IMR-90 (cell line): ENCODE results near the gene PRMT7. TPM values are rescaled to one million over a fixed set of nuclear protein-coding genes. Genes with fewer than 3 reads are reported as not detected.

Experiments used
- ATAC-seq: fragments of 200-7000 bp; cut with Tn5 transposase; 2 replicates; pipeline ENCODE4 v1.9.1; 2020; ENCODE audit warnings: low read depth, mild to moderate bottlenecking, moderate library complexity
- BruUV-seq: library from RNA; stranded (reverse); fragments of 400-500 nt; replicated peaks from 2 replicates; lab custom pipeline; 2021; lab: Mats Ljungman, UMichigan
- CTCF ChIA-PET: fragments of 300-600 bp; formaldehyde crosslinking; extraction: SDS; loops from one replicate; lab custom pipeline; 2021; ENCODE audit warnings: antibody characterized with exemption; lab: Yijun Ruan, JAX
- POLR2A ChIA-PET: fragments of 300-600 bp; sonication (Branson Sonifier 250); formaldehyde crosslinking; loops from one replicate; lab custom pipeline; 2022; ENCODE audit warnings: antibody characterized with exemption; ENCODE audit not compliant: unreplicated experiment; lab: Charles Lee
- DNase-seq: peaks from one replicate; pipeline ENCODE4 v3.0.0; 2013
- H2AFZ ChIP-seq: replicated peaks from 2 replicates; pipeline ENCODE3; 2013; ENCODE audit warnings: low read length, mild to moderate bottlenecking; ENCODE audit not compliant: poor library complexity
- H2AK5ac ChIP-seq: 2 replicates; pipeline ENCODE4 v1.6.1; 2013; ENCODE audit warnings: low read depth, low read length, inconsistent platforms
- H2AK9ac ChIP-seq: replicated peaks from 2 replicates; pipeline ENCODE3; 2013; ENCODE audit warnings: mild to moderate bottlenecking, low read depth, low read length, moderate library complexity; ENCODE audit not compliant: poor library complexity
- H2BK120ac ChIP-seq: 2 replicates; pipeline ENCODE4 v1.6.1; 2013; ENCODE audit warnings: low read depth, low read length, inconsistent platforms
- H2BK15ac ChIP-seq: 3 replicates; pipeline ENCODE4 v1.6.1; 2013; ENCODE audit warnings: low read depth, low read length, inconsistent platforms
- H2BK20ac ChIP-seq: 2 replicates; pipeline ENCODE4 v1.6.1; 2013; ENCODE audit warnings: low read depth, mild to moderate bottlenecking, inconsistent platforms, low read length, moderate library complexity
- H2BK5ac ChIP-seq: 2 replicates; pipeline ENCODE4 v1.6.1; 2013; ENCODE audit warnings: mild to moderate bottlenecking, low read depth, low read length, inconsistent platforms; ENCODE audit not compliant: poor library complexity, severe bottlenecking
- H3K14ac ChIP-seq: replicated peaks from 2 replicates; pipeline ENCODE4 v1.6.1; 2013; ENCODE audit warnings: low read depth, low read length, inconsistent platforms
- H3K18ac ChIP-seq: 2 replicates; pipeline ENCODE4 v1.6.1; 2013; ENCODE audit warnings: low read depth, low read length, control low read depth
- H3K23ac ChIP-seq: 2 replicates; pipeline ENCODE4 v1.6.1; 2013; ENCODE audit warnings: low read depth, low read length, inconsistent platforms
- H3K27ac ChIP-seq: 2 replicates; pipeline ENCODE4 v1.5.1; 2013; ENCODE audit warnings: mild to moderate bottlenecking, control low read depth, low read length; ENCODE audit not compliant: insufficient read depth
- H3K27me3 ChIP-seq: 2 replicates; pipeline ENCODE4 v1.6.1; 2013; ENCODE audit warnings: low read length; ENCODE audit not compliant: control insufficient read depth, insufficient read depth
- H3K36me3 ChIP-seq: 2 replicates; pipeline ENCODE4 v1.6.1; 2013; ENCODE audit warnings: low read length, mixed read lengths; ENCODE audit not compliant: control insufficient read depth, insufficient read depth
- H3K4ac ChIP-seq: 2 replicates; pipeline ENCODE4 v1.6.1; 2013; ENCODE audit warnings: low read depth, low read length, inconsistent platforms
- H3K4me1 ChIP-seq: 2 replicates; pipeline ENCODE4 v1.6.1; 2013; ENCODE audit warnings: low read length, mixed read lengths; ENCODE audit not compliant: control insufficient read depth, insufficient read depth
- H3K4me2 ChIP-seq: 2 replicates; pipeline ENCODE4 v1.6.1; 2013; ENCODE audit warnings: low read depth, mild to moderate bottlenecking, control low read depth, low read length, moderate library complexity
- H3K4me3 ChIP-seq: 2 replicates; pipeline ENCODE4 v1.5.1; 2013; ENCODE audit warnings: low read depth, mild to moderate bottlenecking, control low read depth, low read length, moderate library complexity; ENCODE audit not compliant: insufficient read depth
- H3K56ac ChIP-seq: 2 replicates; pipeline ENCODE4 v1.6.1; 2013; ENCODE audit warnings: low read length, inconsistent platforms; ENCODE audit not compliant: insufficient read depth; ENCODE audit errors: extremely low read depth
- H3K79me1 ChIP-seq, 2 experiments: 2 replicates each; pipeline ENCODE4 v1.6.1; 2013; ENCODE audit warnings: low read length in 2 of 2, inconsistent platforms in 1 of 2, low read depth in 1 of 2
- H3K9ac ChIP-seq: 2 replicates; pipeline ENCODE4 v1.6.1; 2013; ENCODE audit warnings: low read depth, low read length, control low read depth
- H3K9me1 ChIP-seq: 2 replicates; pipeline ENCODE4 v1.6.1; 2013; ENCODE audit warnings: low read length, inconsistent platforms; ENCODE audit not compliant: insufficient read depth
- H3K9me3 ChIP-seq: 2 replicates; pipeline ENCODE4 v1.6.1; 2013; ENCODE audit warnings: low read length; ENCODE audit not compliant: control insufficient read depth, insufficient read depth
- H4K20me1 ChIP-seq: 2 replicates; pipeline ENCODE4 v1.6.1; 2013; ENCODE audit warnings: low read length, inconsistent platforms; ENCODE audit not compliant: insufficient read depth
- H4K5ac ChIP-seq: 2 replicates; pipeline ENCODE4 v1.6.1; 2013; ENCODE audit warnings: mild to moderate bottlenecking, low read depth, low read length, control low read depth
- H4K8ac ChIP-seq, 2 experiments: 2 replicates each; pipeline ENCODE4 v1.6.1; 2013; ENCODE audit warnings: low read depth in 2 of 2, low read length in 2 of 2, control low read depth in 1 of 2, inconsistent platforms in 1 of 2
- H4K91ac ChIP-seq: 2 replicates; pipeline ENCODE4 v1.6.1; 2013; ENCODE audit warnings: low read depth, low read length, inconsistent platforms; ENCODE audit not compliant: insufficient read depth
- WGBS, 2 experiments: methylation state at CpG; one replicate each; pipeline versions ENCODE4 v1.1.5 to v1.1.7; 2013; ENCODE audit warnings: missing lambda C conversion rate in 2 of 2; ENCODE audit not compliant: insufficient read length in 1 of 2; ENCODE audit errors: extremely low coverage in 2 of 2; 5-methylcytosine and 5-hydroxymethylcytosine counted together
- dilution Hi-C: fragments of 300-500 bp; cut with HindIII; formaldehyde crosslinking; loops from one replicate; pipeline ENCODE4 v1.14.3; 2018; ENCODE audit warnings: low sequenced_read_pairs; ENCODE audit not compliant: unreplicated experiment
- in situ Hi-C: fragments of 300-500 bp; cut with MboI; formaldehyde crosslinking; loops from 3 replicates; pipeline ENCODE4 v1.14.3; 2019; ENCODE audit warnings: low sequenced_read_pairs, inconsistent platforms, mixed read lengths
- intact Hi-C: fragments of 100-400 bp; cut with micrococcal nuclease; formaldehyde crosslinking; loops from 2 replicates; pipeline ENCODE4 v1.10.0; 2022
- polyA plus RNA-seq, 3 experiments: library from polyadenylated mRNA; depleted of rRNA; stranded (reverse); fragments of >200 nt; gene quantifications; 2 replicates each; pipeline ENCODE4 v1.2.3, GENCODE V29; 2012; ENCODE audit warnings: low replicate concordance in 1 of 3
- total RNA-seq: library from RNA; depleted of rRNA; stranded (reverse); fragments of >200 nt; gene quantifications from 2 replicates; pipeline ENCODE4 v1.2.3, GENCODE V29; 2012
- TF ChIP-seq, protein P1 (sequence below): conservative IDR thresholded peaks from 2 replicates; pipeline ENCODE4 v1.5.1; 2012; ENCODE audit warnings: mild to moderate bottlenecking, low read depth, low read length, improper control_type of control experiment

Gene PRMT7
- total and polyA plus RNA-seq, 2 of the 4 experiments (the other 2 are of a cell fraction), result 63.1 to 68.6 TPM

DNA sequence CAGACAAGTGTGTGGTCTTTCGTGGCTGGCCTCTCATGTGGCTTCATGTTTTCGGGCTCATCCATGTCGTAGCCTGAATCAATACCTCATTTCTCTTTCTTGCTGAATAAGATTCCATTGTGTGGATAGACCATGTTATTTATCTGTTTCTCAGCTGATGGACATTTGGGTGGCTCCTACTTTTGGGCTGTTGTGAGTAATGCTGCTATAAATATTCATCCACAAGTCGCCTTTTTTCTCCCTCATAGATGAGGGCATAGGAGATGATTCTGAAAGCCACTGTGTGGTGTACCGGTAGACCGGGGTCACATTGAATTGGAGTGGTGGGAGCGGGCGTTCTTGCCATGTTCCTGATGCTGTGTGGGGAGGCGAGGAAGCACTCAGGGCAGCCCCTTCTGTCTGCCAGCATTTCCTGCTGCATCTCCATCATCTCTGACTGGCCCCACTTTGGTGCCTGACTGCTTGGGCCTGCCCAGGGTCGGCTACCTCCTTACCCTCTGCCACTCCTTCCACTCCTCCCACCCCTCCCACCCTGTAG is 40.1 kb downstream of the PRMT7 start:
- DNase-seq, result no peak
- Histone ChIP-seq H3K4ac (no peak overlapping the region), H3K79me1 (no peaks in the 10 kb centered on the region; a peak in 1 of 4 replicates), H2BK120ac (no peak overlapping the region), H2BK20ac (no peak overlapping the region), H3K56ac (no peak overlapping the region), H2AK9ac (no peak overlapping the region), H3K18ac (no peak overlapping the region), H3K4me3 (no peak overlapping the region), H2AK5ac (no peak overlapping the region), H3K36me3 (peaks cover 78% of the 10 kb centered on the region), H3K23ac (no peak overlapping the region), H4K8ac (no peak overlapping the region), H4K5ac (no peak overlapping the region), H3K9me1 (no peaks in the 10 kb centered on the region), H3K14ac (no peak overlapping the region), H3K4me1 (no peaks in the 10 kb centered on the region), H3K27ac (no peak overlapping the region), H2AFZ (no peak overlapping the region), H2BK15ac (no peak overlapping the region), H4K20me1 (no peaks in the 10 kb centered on the region; the same call in 1 of the 2 replicates), H3K27me3 (no peaks in the 10 kb centered on the region), H2BK5ac (no peak overlapping the region), H3K9me3 (no peaks in the 10 kb centered on the region), H3K9ac (no peak overlapping the region), H4K91ac (no peak overlapping the region), H3K4me2 (no peak overlapping the region)
- POLR2A ChIA-PET, result no interaction called here
- dilution Hi-C loops (no loop called here), intact Hi-C loops (no loop called here), in situ Hi-C loops (no loop called here)
- CTCF ChIA-PET, result no interaction called here
- BruUV-seq, result no TSS peak
- no peak for ATAC-seq
- TF ChIP-seq, protein P1, sequence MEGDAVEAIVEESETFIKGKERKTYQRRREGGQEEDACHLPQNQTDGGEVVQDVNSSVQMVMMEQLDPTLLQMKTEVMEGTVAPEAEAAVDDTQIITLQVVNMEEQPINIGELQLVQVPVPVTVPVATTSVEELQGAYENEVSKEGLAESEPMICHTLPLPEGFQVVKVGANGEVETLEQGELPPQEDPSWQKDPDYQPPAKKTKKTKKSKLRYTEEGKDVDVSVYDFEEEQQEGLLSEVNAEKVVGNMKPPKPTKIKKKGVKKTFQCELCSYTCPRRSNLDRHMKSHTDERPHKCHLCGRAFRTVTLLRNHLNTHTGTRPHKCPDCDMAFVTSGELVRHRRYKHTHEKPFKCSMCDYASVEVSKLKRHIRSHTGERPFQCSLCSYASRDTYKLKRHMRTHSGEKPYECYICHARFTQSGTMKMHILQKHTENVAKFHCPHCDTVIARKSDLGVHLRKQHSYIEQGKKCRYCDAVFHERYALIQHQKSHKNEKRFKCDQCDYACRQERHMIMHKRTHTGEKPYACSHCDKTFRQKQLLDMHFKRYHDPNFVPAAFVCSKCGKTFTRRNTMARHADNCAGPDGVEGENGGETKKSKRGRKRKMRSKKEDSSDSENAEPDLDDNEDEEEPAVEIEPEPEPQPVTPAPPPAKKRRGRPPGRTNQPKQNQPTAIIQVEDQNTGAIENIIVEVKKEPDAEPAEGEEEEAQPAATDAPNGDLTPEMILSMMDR, result no peak
- no CpG with 5 or more reads among the region's 10 CpGs for WGBS, 2 experiments
